SK-N-SH treated with all-trans-retinoic acid at 6 μM for 48 hours (cell line): Measurements from ENCODE around the gene DYRK2.

Experiments
- ARNTL ChIP-seq: fragments of 450-650 bp; formaldehyde crosslinking; IDR thresholded peaks from 2 replicates; pipeline ENCODE4 v1.5.0; 2020; ENCODE audit warnings: low read depth, mild to moderate bottlenecking, moderate library complexity, borderline replicate concordance
- PPARA ChIP-seq: fragments of 250-450 bp; sonication (Bioruptor Pico); IDR thresholded peaks from 2 replicates; pipeline ENCODE4 v1.5.0; 2020; ENCODE audit warnings: mild to moderate bottlenecking, borderline replicate concordance
- RARB ChIP-seq: fragments of 250-450 bp; sonication (Bioruptor Pico); IDR thresholded peaks from 2 replicates; pipeline ENCODE4 v1.8.0; 2021; ENCODE audit warnings: mild to moderate bottlenecking, moderate library complexity
- TSHZ2 ChIP-seq: fragments of 250-450 bp; sonication (Bioruptor Pico); IDR thresholded peaks from 2 replicates; pipeline ENCODE4 v1.5.0; 2020; ENCODE audit warnings: mild to moderate bottlenecking, moderate library complexity
- ZC3H10 ChIP-seq: fragments of 250-450 bp; sonication (Bioruptor Pico); IDR thresholded peaks from 2 replicates; pipeline ENCODE4 v1.5.1; 2021; ENCODE audit warnings: mild to moderate bottlenecking, moderate library complexity
- ZNF565 ChIP-seq: fragments of 450-650 bp; formaldehyde crosslinking; conservative IDR thresholded peaks from 2 replicates; pipeline ENCODE4 v1.5.0; 2020; ENCODE audit warnings: low read depth, mild to moderate bottlenecking, moderate library complexity
- ZNF70 ChIP-seq: fragments of 450-650 bp; formaldehyde crosslinking; IDR thresholded peaks from 2 replicates; pipeline ENCODE4 v1.5.0; 2020; ENCODE audit warnings: mild to moderate bottlenecking, moderate library complexity

- no peak for TF ChIP-seq ZNF565
- no peak for TF ChIP-seq RARB (CRISPR knock-in tag)
- no peak for TF ChIP-seq ARNTL (CRISPR knock-in tag)
- TF ChIP-seq ZC3H10 (CRISPR knock-in tag) = no peak
- no peak for TF ChIP-seq PPARA (CRISPR knock-in tag)
- no peak for TF ChIP-seq ZNF70 (CRISPR knock-in tag)
- TF ChIP-seq TSHZ2 (CRISPR knock-in tag) = no peak
These were observed 43.6 kb downstream of the DYRK2 start for GRCh38 chr12:67692135-67692534.
